HG03442 (cell line): Measurements from ENCODE around the gene RHBDD2.

Experiments used
- ATAC-seq: cut with Tn5 transposase; IDR thresholded peaks from one replicate; pipeline ENCODE4 v1.9.1; 2021; ENCODE audit warnings: mild to moderate bottlenecking, moderate library complexity; ENCODE audit not compliant: unreplicated experiment

RHBDD2 gene

GRCh38 chr7:75916259-75916658 lies 37.4 kb downstream of the RHBDD2 start:
- no peak for ATAC-seq

- no peak for ATAC-seq
These were observed 38.1 kb downstream of the RHBDD2 start for GRCh38 chr7:75916685-75917634.

DNA sequence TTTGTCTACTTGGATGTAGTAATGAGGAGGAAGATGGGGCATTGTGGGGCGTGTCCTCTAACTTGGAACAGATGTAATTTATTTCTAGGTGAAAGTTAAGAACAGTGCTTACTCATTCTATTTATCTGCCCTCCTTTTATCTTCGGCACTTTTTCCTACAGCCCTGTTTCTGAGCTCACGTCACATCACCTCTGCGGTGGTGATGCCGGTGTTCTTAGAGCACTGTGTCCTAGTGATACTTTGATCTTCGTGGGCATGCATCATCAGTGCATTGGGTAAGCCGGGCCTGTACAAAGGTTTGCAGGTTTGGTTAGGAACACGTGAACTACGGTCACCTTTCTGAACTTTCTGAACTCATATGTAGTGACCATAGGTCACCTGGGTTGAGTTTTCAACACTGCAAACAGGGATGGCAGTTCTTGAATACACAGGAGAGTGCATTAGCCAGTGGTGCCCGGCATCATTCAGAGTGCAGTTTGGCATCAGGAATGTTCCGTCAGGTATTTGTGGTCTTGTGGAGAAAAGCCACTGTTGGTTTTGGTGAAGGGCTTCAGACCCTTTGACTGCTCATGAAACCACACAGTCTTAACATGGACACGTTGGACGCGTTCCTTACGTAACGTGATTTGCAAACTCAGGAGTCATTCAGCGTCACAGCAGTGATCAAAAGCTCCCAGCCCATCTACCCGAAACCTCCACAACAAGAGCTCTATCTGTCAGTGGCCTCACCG lies 41.8 kb downstream of the RHBDD2 start:
- no peak for ATAC-seq

DNA sequence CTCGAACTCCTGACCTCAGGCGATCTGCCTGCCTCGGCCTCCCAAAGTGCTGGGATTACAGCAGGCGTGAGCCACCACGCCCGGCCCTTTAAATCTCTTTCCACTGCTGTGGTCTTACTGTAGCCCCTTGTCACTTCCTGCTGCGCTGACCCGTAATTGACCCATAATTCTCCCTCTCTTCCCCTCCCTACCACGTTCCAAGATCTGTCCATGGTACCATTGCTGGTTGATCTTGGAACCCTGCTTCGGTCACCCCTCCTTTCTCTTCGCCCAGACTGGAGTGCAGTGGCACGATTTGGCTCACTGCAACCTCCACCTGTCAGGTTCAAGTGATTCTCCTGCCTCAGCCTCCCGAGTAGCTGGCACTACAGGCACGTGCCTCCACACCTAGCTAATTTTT lies 42.6 kb downstream of the RHBDD2 start:
- no peak for ATAC-seq

GRCh38 chr7:75922966-75923603 lies 44.3 kb downstream of the RHBDD2 start:
- ATAC-seq, result no peak

DNA sequence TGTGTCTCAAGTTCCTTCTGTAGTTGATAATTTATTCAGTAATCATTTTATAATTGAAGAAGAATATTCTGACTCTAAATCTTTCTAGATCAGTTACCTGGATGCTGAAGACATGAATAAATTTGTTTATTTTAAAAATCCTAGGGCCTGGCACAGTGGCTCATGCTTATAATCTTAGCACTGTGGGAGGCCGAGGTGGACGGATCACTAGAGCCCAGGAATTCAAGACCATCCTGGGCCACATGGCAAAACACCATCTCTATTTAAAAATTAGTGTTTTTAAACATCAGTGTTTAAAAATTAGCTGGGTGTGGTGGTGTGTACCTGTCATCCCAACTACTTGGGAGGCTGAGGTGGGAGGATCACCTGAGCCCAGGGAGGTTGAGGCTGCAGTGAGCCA lies 45.4 kb downstream of the RHBDD2 start:
- no peak for ATAC-seq

- ATAC-seq, result no peak
These were observed 46.1 kb downstream of the RHBDD2 start for GRCh38 chr7:75924889-75925288.

- ATAC-seq, result no peak
These were observed 47.0 kb downstream of the RHBDD2 start for GRCh38 chr7:75925717-75926435.

- peak; percentile 73 for ATAC-seq
These were observed 49.7 kb downstream of the RHBDD2 start for GRCh38 chr7:75928568-75928914.

DNA sequence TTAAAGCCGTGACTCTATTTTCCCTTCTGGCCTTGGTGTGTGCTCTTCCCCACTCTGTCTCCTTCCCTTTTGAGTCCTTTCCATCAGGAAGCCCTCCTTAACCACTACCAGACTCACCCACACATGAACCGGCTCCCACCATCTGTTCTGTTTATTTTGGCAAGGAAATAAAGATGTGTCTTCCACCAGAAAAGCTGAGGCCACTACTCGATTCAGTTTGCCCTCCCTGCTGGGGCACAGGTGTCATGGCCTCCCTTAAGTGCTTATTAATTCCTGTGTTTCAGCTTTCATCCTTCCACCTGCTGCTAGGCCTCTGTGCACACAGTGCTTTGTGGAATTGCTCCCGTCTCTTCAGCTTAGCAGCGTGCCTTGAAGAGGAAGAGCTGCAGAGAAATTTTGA lies 52.8 kb downstream of the RHBDD2 start:
- no peak for ATAC-seq

DNA sequence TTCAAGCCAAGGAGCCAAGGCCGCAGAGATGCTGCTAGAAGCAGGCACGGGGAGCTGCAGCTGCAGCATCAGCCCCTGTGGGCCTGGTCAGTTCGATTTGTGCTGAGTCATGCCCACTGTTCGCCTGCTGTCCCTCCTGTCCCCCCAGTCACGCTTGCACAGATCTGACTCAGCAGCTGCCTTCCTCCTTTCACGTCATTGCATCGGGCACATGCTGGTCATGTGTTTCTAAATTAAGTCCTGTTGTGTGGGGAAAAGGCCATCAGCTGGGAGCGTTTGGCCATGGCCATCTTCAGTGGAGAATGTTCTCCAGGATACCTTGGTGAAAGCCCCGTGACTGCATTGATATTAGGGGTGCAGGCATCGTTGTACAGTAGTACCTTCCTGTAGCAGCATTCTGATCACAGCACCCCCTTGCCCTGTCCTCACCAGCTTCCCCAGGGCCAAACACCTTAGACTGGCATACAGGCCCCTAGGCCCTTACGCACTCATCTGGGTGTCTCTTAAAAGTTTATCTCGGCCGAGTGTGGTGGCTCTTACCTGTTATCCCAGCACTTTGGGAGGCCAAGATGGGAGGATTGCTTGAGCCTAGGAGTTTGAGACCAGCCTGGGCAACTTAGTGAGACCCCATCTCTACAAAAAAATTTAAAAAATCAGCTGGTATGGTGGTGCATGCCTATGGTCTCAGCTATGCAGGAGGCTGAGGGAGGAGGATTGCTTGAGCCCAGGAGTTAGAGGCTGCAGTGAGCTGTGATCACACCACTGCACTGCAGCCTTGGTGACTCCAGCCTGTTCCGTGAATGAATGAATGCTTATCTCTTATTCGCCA lies 59.3 kb downstream of the RHBDD2 start:
- no peak for ATAC-seq
